Measurements from ENCODE around the gene OR6B3.

Gene OR6B3

DNA sequence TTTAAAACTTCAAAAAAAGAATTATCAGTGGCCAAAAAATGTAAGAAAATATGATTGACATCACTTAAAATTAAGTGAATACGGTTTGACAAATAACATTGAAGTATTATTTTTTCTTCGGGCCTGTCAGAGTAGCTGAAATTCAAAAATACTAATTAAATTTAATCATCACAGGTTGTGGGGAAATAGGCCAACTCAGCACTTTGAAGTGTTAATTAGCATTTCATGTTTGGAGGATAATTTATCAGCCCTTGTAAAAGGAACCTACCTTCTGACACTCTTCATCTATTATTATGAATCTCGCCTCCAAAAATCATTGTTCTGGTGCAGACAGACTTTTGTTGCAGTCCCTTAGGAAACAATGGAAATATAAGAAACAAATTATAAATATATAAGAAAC is 17.6 kb upstream of the OR6B3 start:
- H3K4me2 ChIP-seq, result no peak overlapping the region
- H3K27me3 ChIP-seq (ENCODE audit: insufficient read depth, low read depth), result no peaks in the 10 kb centered on the region
- H4K20me1 ChIP-seq (ENCODE audit: insufficient read depth), result no peaks in the 10 kb centered on the region
- H3K4me3 ChIP-seq (IDR thresholded peaks at IDR 0.05; ENCODE audit: insufficient read depth, low read depth, low read length), result no peak overlapping the region
- no peaks in the 10 kb centered on the region for H3K36me3 ChIP-seq (ENCODE audit: insufficient read depth)
- H3K79me2 ChIP-seq (ENCODE audit: insufficient read depth, low read depth), result no peaks in the 10 kb centered on the region
- H3K4me1 ChIP-seq (ENCODE audit: low read depth, poor library complexity, severe bottlenecking), result no peaks in the 10 kb centered on the region
- no peak overlapping the region for H3K27ac ChIP-seq
- TF ChIP-seq, protein P1, sequence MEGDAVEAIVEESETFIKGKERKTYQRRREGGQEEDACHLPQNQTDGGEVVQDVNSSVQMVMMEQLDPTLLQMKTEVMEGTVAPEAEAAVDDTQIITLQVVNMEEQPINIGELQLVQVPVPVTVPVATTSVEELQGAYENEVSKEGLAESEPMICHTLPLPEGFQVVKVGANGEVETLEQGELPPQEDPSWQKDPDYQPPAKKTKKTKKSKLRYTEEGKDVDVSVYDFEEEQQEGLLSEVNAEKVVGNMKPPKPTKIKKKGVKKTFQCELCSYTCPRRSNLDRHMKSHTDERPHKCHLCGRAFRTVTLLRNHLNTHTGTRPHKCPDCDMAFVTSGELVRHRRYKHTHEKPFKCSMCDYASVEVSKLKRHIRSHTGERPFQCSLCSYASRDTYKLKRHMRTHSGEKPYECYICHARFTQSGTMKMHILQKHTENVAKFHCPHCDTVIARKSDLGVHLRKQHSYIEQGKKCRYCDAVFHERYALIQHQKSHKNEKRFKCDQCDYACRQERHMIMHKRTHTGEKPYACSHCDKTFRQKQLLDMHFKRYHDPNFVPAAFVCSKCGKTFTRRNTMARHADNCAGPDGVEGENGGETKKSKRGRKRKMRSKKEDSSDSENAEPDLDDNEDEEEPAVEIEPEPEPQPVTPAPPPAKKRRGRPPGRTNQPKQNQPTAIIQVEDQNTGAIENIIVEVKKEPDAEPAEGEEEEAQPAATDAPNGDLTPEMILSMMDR (conservative IDR thresholded peaks at IDR 0.05; ENCODE audit: low read depth, low read length), result no peak
- no peak overlapping the region for H3K9ac ChIP-seq
- H2AFZ ChIP-seq (ENCODE audit: low read depth), result no peak overlapping the region

DNA sequence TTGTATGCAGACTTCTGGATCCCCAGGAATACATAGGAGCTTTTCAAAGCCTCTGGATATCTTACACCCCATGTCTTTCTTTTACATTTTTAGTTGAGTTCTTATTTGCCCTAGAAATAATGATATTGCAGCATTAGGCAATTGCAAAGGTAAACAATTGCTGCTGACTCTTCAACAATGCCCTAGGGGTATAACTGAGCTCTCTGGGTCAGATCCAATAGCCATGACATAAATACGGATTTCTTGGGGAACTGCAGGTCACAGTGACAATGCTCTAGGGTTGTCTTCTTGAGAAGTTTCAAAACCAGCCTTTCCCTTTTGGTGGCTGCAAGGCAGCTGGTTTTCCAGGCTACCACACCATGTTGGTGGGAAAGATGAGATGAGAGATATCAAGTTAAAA is 16.5 kb upstream of the OR6B3 start:
- TF ChIP-seq, protein P1 (conservative IDR thresholded peaks at IDR 0.05; ENCODE audit: low read depth, low read length), result no peak
- Histone ChIP-seq H3K4me1 (ENCODE audit: low read depth, poor library complexity, severe bottlenecking) (no peaks in the 10 kb centered on the region), H3K4me2 (no peak overlapping the region), H3K36me3 (ENCODE audit: insufficient read depth) (no peaks in the 10 kb centered on the region), H3K79me2 (ENCODE audit: insufficient read depth, low read depth) (no peaks in the 10 kb centered on the region), H3K27me3 (ENCODE audit: insufficient read depth, low read depth) (no peaks in the 10 kb centered on the region), H4K20me1 (ENCODE audit: insufficient read depth) (no peaks in the 10 kb centered on the region), H3K27ac (no peak overlapping the region), H3K4me3 (IDR thresholded peaks at IDR 0.05; ENCODE audit: insufficient read depth, low read depth, low read length) (no peak overlapping the region), H3K9ac (no peak overlapping the region), H2AFZ (ENCODE audit: low read depth) (no peak overlapping the region)

GRCh38 chr2:240068193-240068592 is 14.9 kb upstream of the OR6B3 start:
- TF ChIP-seq, protein P1 (conservative IDR thresholded peaks at IDR 0.05; ENCODE audit: low read depth, low read length), result no peak
- Histone ChIP-seq H3K36me3 (ENCODE audit: insufficient read depth) (no peaks in the 10 kb centered on the region), H2AFZ (ENCODE audit: low read depth) (no peak overlapping the region), H3K27ac (no peak overlapping the region), H3K27me3 (ENCODE audit: insufficient read depth, low read depth) (no peaks in the 10 kb centered on the region), H3K9ac (no peak overlapping the region), H3K4me3 (IDR thresholded peaks at IDR 0.05; ENCODE audit: insufficient read depth, low read depth, low read length) (no peak overlapping the region), H4K20me1 (ENCODE audit: insufficient read depth) (no peaks in the 10 kb centered on the region), H3K4me1 (ENCODE audit: low read depth, poor library complexity, severe bottlenecking) (no peaks in the 10 kb centered on the region), H3K4me2 (no peak overlapping the region), H3K79me2 (ENCODE audit: insufficient read depth, low read depth) (no peaks in the 10 kb centered on the region)

DNA sequence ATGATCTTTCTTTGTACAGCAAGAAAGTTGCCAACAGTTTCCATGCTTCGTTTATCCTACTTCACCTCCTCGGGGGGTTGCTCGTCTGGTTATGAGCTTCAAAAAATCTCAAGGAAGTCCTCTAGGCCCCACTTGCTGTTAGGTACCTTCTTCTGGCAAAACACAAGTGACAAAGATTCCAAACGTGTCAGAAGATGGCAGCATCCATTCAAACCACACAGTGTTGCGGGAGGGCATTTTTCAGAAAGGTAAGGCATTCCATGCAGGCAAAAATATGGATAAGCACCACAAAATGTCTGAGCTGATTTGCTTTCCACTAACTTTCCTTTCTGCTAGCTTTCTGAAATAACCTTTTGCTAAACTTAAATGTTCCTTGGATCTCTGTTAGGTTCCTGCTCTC is 13.2 kb upstream of the OR6B3 start:
- H3K4me1 ChIP-seq (ENCODE audit: low read depth, poor library complexity, severe bottlenecking), result no peaks in the 10 kb centered on the region
- H3K4me2 ChIP-seq, result no peak overlapping the region
- H3K79me2 ChIP-seq (ENCODE audit: insufficient read depth, low read depth), result no peaks in the 10 kb centered on the region
- no peaks in the 10 kb centered on the region for H3K27me3 ChIP-seq (ENCODE audit: insufficient read depth, low read depth)
- H3K27ac ChIP-seq, result no peak overlapping the region
- H4K20me1 ChIP-seq (ENCODE audit: insufficient read depth), result no peaks in the 10 kb centered on the region
- TF ChIP-seq, protein P1 (conservative IDR thresholded peaks at IDR 0.05; ENCODE audit: low read depth, low read length), result no peak
- no peak overlapping the region for H2AFZ ChIP-seq (ENCODE audit: low read depth)
- no peaks in the 10 kb centered on the region for H3K36me3 ChIP-seq (ENCODE audit: insufficient read depth)
- H3K9ac ChIP-seq, result no peak overlapping the region
- no peak overlapping the region for H3K4me3 ChIP-seq (IDR thresholded peaks at IDR 0.05; ENCODE audit: insufficient read depth, low read depth, low read length)
